Measurements from ENCODE around the gene SMARCA1.

Gene SMARCA1

DNA sequence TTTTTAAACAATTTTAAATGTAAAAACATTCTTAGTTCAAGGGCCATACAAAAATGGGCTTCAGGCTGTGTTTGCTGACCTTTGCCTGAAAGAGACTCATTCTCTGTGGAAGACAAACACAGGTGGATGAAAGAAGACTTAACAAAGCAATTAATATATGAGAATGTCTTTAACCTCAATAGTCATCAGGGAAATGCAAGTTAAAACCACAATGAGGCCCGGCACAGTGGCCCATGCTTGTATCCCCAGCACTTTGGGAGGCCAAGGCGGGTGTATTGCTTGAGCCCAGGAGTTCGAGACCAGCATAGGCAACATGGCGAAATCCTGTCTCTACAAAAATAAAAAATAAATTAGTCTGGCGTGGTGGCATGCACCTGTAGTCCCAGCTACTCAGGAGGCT lies 7.1 kb upstream of the SMARCA1 start:
- no peak for TF ChIP-seq ZBTB7A (IDR thresholded peaks at IDR 0.05; ENCODE audit: low read depth)

DNA sequence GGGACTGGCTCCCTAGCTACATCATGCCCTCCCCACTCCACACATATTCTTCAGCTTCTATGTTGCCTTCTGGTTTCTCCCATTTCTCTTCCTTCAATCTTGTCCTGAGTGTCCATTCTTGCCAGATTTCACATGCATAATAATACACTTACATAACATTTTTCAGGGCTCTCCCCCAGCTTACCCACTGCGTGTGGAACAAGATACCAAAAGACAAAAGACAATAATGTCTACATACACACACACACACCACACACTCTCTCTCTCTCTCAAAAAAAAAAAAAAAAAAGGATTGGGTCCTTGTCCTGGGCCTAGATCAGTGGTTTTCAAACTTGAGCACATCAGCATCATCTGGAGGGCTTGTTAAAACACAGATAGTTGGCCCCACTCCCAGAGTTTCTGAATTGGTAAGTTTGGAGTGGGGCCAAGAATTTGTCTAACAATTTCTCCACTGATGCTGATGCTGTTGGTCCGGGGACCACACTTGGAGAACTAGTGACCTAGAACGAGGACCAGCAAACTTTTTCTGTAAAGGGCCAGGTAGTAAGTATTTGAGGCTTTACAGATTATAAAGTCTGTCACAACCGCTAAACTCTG lies 6.5 kb upstream of the SMARCA1 start:
- TF ChIP-seq FOXM1 (IDR thresholded peaks at IDR 0.05; ENCODE audit: borderline replicate concordance, low read depth), result no peak
- no peak for TF ChIP-seq TEAD4 (IDR thresholded peaks at IDR 0.05)
- no peak for TF ChIP-seq TCF12 (IDR thresholded peaks at IDR 0.05; ENCODE audit: low read depth)
- TF ChIP-seq EGR1 (IDR thresholded peaks at IDR 0.05), result no peak
- no peak for TF ChIP-seq TAF1 (IDR thresholded peaks at IDR 0.05; ENCODE audit: low read depth)
- no peak for TF ChIP-seq CEBPB (IDR thresholded peaks at IDR 0.05)
- TF ChIP-seq USF1 (IDR thresholded peaks at IDR 0.05), result no peak
- no peak for TF ChIP-seq CREB1 (IDR thresholded peaks at IDR 0.05; ENCODE audit: low read depth)
- no peak for TF ChIP-seq NFIC (IDR thresholded peaks at IDR 0.05)
- TF ChIP-seq EP300 (IDR thresholded peaks at IDR 0.05; ENCODE audit: borderline replicate concordance), result no peak
- TF ChIP-seq REST (IDR thresholded peaks at IDR 0.05; ENCODE audit: low read depth), result no peak
- TF ChIP-seq RAD21 (IDR thresholded peaks at IDR 0.05; ENCODE audit: low read depth), result no peak
- no peak for TF ChIP-seq YY1 (IDR thresholded peaks at IDR 0.05; ENCODE audit: low read depth)
- TF ChIP-seq ZBTB7A (IDR thresholded peaks at IDR 0.05; ENCODE audit: low read depth), result no peak
- TF ChIP-seq, protein P1, sequence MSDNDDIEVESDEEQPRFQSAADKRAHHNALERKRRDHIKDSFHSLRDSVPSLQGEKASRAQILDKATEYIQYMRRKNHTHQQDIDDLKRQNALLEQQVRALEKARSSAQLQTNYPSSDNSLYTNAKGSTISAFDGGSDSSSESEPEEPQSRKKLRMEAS (IDR thresholded peaks at IDR 0.05), result no peak

- TF ChIP-seq RAD21 (IDR thresholded peaks at IDR 0.05; ENCODE audit: low read depth) (no peak), YY1 (IDR thresholded peaks at IDR 0.05; ENCODE audit: low read depth) (no peak), ZBTB7A (IDR thresholded peaks at IDR 0.05; ENCODE audit: low read depth) (no peak), TAF1 (IDR thresholded peaks at IDR 0.05; ENCODE audit: low read depth) (no peak), FOXM1 (IDR thresholded peaks at IDR 0.05; ENCODE audit: borderline replicate concordance, low read depth) (no peak), REST (IDR thresholded peaks at IDR 0.05; ENCODE audit: low read depth) (no peak), CREB1 (IDR thresholded peaks at IDR 0.05; ENCODE audit: low read depth) (no peak), TEAD4 (IDR thresholded peaks at IDR 0.05) (no peak), TCF12 (IDR thresholded peaks at IDR 0.05; ENCODE audit: low read depth) (no peak), EP300 (IDR thresholded peaks at IDR 0.05; ENCODE audit: borderline replicate concordance) (no peak), NFIC (IDR thresholded peaks at IDR 0.05) (no peak), CEBPB (IDR thresholded peaks at IDR 0.05) (no peak), USF1 (IDR thresholded peaks at IDR 0.05) (no peak), EGR1 (IDR thresholded peaks at IDR 0.05) (no peak)
- TF ChIP-seq, protein P1 (IDR thresholded peaks at IDR 0.05), result no peak
Measured at GRCh38 chrX:129525896-129526295, 2.6 kb upstream of the SMARCA1 start.

DNA sequence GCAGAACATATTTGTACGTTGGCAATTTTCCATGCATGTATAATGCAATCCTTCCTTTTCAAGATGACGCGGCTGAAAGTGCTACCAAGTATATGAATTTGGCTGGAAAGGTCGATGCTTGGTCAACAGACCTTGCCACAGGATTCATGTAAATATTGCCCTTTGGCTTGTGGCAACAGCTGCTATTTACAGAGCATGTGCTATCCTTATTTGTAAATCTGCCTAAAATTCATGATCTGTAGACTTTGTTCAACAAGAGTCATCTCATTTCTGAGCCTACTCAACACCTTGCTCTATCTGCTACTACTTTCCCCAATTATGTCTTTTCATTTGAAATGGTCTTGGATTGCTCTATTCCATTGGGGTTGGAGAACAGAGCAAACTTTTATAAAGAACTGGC lies 1.9 kb upstream of the SMARCA1 start:
- TF ChIP-seq EP300 (IDR thresholded peaks at IDR 0.05; ENCODE audit: borderline replicate concordance), result no peak
- no peak for TF ChIP-seq EGR1 (IDR thresholded peaks at IDR 0.05)
- no peak for TF ChIP-seq FOXM1 (IDR thresholded peaks at IDR 0.05; ENCODE audit: borderline replicate concordance, low read depth)
- no peak for TF ChIP-seq NFIC (IDR thresholded peaks at IDR 0.05)
- TF ChIP-seq YY1 (IDR thresholded peaks at IDR 0.05; ENCODE audit: low read depth), result no peak
- no peak for TF ChIP-seq CEBPB (IDR thresholded peaks at IDR 0.05)

GRCh38 chrX:129524250-129524850 lies 1.1 kb upstream of the SMARCA1 start:
- TF ChIP-seq EP300 (IDR thresholded peaks at IDR 0.05; ENCODE audit: borderline replicate concordance), result no peak
- no peak for TF ChIP-seq TAF1 (IDR thresholded peaks at IDR 0.05; ENCODE audit: low read depth)
- no peak for TF ChIP-seq TEAD4 (IDR thresholded peaks at IDR 0.05)
- no peak for TF ChIP-seq RAD21 (IDR thresholded peaks at IDR 0.05; ENCODE audit: low read depth)
- TF ChIP-seq USF1 (IDR thresholded peaks at IDR 0.05), result no peak
- TF ChIP-seq EGR1 (IDR thresholded peaks at IDR 0.05), result no peak
- TF ChIP-seq, protein P1 (IDR thresholded peaks at IDR 0.05), result no peak
- no peak for TF ChIP-seq CREB1 (IDR thresholded peaks at IDR 0.05; ENCODE audit: low read depth)
- no peak for TF ChIP-seq YY1 (IDR thresholded peaks at IDR 0.05; ENCODE audit: low read depth)
- no peak for TF ChIP-seq NFIC (IDR thresholded peaks at IDR 0.05)
- no peak for TF ChIP-seq ZBTB7A (IDR thresholded peaks at IDR 0.05; ENCODE audit: low read depth)
- TF ChIP-seq TCF12 (IDR thresholded peaks at IDR 0.05; ENCODE audit: low read depth), result no peak
- TF ChIP-seq REST (IDR thresholded peaks at IDR 0.05; ENCODE audit: low read depth), result no peak
